HL-60 (cell line): ENCODE results near the gene CD276.
"Not testable (repeated sequence)": the region's sequence is repeated elsewhere in the genome, so short reads cannot be mapped to it uniquely, and the experiment has no call there.

Experiments
- TF ChIP-seq, protein P1 (sequence below): IDR thresholded peaks from one replicate; pipeline ENCODE4 v1.5.1; 2011; ENCODE audit warnings: low read length, control low read depth, inconsistent platforms; ENCODE audit not compliant: insufficient read depth
- TF ChIP-seq, protein P2 (sequence below): IDR thresholded peaks from 2 replicates; pipeline ENCODE4 v1.6.1; 2012; ENCODE audit warnings: low read depth; ENCODE audit not compliant: insufficient replicate concordance

DNA sequence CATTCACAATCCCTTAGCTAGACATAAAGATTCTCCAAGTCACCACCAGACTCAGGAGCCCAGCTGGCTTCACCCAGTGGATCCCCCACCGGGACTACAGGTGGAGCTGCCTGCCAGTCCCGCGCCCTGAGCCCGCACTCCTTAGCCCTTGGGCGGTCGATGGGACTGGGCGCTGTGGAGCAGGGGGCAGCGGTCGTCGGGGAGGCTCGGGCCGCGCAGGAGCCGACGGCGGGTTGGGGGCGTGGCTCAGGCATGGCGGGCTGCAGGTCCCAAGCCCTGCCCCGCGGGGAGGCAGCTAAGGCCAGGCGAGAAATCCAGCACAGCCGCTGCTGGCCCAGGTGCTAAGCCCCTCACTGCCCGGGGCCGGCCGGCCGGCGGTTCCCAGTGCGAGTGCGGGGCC is 47.9 kb downstream of the CD276 start:
- TF ChIP-seq, protein P1, sequence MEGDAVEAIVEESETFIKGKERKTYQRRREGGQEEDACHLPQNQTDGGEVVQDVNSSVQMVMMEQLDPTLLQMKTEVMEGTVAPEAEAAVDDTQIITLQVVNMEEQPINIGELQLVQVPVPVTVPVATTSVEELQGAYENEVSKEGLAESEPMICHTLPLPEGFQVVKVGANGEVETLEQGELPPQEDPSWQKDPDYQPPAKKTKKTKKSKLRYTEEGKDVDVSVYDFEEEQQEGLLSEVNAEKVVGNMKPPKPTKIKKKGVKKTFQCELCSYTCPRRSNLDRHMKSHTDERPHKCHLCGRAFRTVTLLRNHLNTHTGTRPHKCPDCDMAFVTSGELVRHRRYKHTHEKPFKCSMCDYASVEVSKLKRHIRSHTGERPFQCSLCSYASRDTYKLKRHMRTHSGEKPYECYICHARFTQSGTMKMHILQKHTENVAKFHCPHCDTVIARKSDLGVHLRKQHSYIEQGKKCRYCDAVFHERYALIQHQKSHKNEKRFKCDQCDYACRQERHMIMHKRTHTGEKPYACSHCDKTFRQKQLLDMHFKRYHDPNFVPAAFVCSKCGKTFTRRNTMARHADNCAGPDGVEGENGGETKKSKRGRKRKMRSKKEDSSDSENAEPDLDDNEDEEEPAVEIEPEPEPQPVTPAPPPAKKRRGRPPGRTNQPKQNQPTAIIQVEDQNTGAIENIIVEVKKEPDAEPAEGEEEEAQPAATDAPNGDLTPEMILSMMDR: not testable (repeated sequence)
- TF ChIP-seq, protein P2, sequence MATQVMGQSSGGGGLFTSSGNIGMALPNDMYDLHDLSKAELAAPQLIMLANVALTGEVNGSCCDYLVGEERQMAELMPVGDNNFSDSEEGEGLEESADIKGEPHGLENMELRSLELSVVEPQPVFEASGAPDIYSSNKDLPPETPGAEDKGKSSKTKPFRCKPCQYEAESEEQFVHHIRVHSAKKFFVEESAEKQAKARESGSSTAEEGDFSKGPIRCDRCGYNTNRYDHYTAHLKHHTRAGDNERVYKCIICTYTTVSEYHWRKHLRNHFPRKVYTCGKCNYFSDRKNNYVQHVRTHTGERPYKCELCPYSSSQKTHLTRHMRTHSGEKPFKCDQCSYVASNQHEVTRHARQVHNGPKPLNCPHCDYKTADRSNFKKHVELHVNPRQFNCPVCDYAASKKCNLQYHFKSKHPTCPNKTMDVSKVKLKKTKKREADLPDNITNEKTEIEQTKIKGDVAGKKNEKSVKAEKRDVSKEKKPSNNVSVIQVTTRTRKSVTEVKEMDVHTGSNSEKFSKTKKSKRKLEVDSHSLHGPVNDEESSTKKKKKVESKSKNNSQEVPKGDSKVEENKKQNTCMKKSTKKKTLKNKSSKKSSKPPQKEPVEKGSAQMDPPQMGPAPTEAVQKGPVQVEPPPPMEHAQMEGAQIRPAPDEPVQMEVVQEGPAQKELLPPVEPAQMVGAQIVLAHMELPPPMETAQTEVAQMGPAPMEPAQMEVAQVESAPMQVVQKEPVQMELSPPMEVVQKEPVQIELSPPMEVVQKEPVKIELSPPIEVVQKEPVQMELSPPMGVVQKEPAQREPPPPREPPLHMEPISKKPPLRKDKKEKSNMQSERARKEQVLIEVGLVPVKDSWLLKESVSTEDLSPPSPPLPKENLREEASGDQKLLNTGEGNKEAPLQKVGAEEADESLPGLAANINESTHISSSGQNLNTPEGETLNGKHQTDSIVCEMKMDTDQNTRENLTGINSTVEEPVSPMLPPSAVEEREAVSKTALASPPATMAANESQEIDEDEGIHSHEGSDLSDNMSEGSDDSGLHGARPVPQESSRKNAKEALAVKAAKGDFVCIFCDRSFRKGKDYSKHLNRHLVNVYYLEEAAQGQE: not testable (repeated sequence)
